Activated T-helper 1 cell treated with anti-CD3 and anti-CD28 coated beads, Interleukin-12 subunit alpha, Interleukin-12 subunit beta, Interleukin-2, Interleukin-4 antibody, amounts not matched to agents 30 ng/mL and 10 ng/mL and 1 ng/mL, durations not matched to agents 14 hours and 24 hours and 36 hours (primary cell): ENCODE data around the gene LTBP1. TPM values are rescaled to one million over a fixed set of nuclear protein-coding genes. Genes with fewer than 3 reads are reported as not detected.

Experiments
- DNase-seq: peaks from one replicate; pipeline ENCODE4 v3.0.0; 2021; ENCODE audit warnings: low spot score
- H3K27ac Mint-ChIP-seq: one replicate; pipeline ENCODE4 v1.8.0; 2021; ENCODE audit warnings: mild to moderate bottlenecking, mixed read lengths
- H3K27me3 Mint-ChIP-seq: one replicate; pipeline ENCODE4 v1.8.0; 2022; ENCODE audit warnings: mild to moderate bottlenecking, moderate library complexity, mixed read lengths; ENCODE audit not compliant: insufficient read depth
- H3K36me3 Mint-ChIP-seq: one replicate; pipeline ENCODE4 v1.8.0; 2021; ENCODE audit warnings: low read depth, mixed read lengths
- H3K4me1 Mint-ChIP-seq: one replicate; pipeline ENCODE4 v1.8.0; 2021; ENCODE audit warnings: low read depth, mixed read lengths
- H3K4me3 Mint-ChIP-seq: one replicate; pipeline ENCODE4 v1.8.0; 2021; ENCODE audit warnings: mild to moderate bottlenecking, moderate library complexity, mixed read lengths
- H3K9me3 Mint-ChIP-seq: one replicate; pipeline ENCODE4 v1.8.0; 2021; ENCODE audit warnings: mixed read lengths
- intact Hi-C: fragments of 100-400 bp; cut with micrococcal nuclease; formaldehyde crosslinking; loops from one replicate; pipeline ENCODE4 v1.15.1; 2024
- total RNA-seq: library from RNA; stranded (reverse); gene quantifications from 2 replicates; pipeline ENCODE4 v1.2.3, GENCODE V29; 2022

Gene LTBP1
- total RNA-seq, 1 donor from 2014 or later: 0.26 TPM

DNA sequence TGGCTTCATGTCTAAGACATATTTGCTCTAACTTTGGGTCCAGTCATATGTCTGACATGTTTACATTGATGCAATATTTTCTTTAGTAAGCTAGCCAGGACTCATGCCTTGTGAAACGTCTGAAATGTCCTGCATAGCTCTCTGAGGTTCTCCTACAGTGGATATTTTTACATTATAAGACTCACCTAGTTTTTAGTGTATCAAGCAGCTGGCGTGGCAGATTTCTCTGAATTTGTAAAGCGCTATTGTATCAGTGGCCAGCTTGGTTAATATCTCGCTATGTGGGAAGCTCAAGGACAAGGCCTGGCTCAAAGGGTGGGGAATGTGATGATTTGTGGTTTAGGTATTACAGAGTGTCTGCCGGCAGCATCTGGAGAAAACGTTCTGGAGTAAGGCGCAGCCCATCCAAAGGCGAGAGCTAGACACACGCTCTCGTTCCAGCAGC is 164.3 kb downstream of the LTBP1 start:
- no peaks in the 10 kb centered on the region for H3K9me3 Mint-ChIP-seq
- H3K36me3 Mint-ChIP-seq: no peaks in the 10 kb centered on the region
- H3K27ac Mint-ChIP-seq: no peak overlapping the region
- no peak overlapping the region for H3K4me3 Mint-ChIP-seq
- no peak for DNase-seq
- peaks cover 2% of the 10 kb centered on the region for H3K27me3 Mint-ChIP-seq
- intact Hi-C loops: no loop called here
- no peaks in the 10 kb centered on the region for H3K4me1 Mint-ChIP-seq

DNA sequence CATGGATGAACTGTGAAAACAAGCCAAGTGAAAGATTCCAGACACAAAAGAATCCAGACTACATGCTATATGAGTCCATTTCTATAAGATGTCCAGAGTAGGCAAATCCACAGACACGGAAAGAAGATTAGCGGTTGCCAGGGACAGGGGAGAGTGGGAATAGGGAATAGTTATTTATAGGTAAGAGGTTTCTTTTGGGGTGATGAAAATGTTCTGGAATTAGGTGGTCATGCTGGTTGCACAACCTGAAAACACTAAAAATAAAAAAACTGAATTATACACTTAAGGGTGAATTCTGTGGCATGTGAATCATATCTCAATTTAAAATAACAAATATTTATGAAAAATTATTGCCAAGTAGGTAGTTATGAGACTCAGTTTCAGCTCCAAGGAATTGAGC is 168.4 kb downstream of the LTBP1 start:
- peaks cover 5% of the 10 kb centered on the region for H3K27me3 Mint-ChIP-seq
- DNase-seq: no peak
- no peaks in the 10 kb centered on the region for H3K4me1 Mint-ChIP-seq
- no peaks in the 10 kb centered on the region for H3K36me3 Mint-ChIP-seq
- H3K4me3 Mint-ChIP-seq: no peak overlapping the region
- no peaks in the 10 kb centered on the region for H3K9me3 Mint-ChIP-seq
- intact Hi-C loops: no loop called here
- H3K27ac Mint-ChIP-seq: no peak overlapping the region

DNA sequence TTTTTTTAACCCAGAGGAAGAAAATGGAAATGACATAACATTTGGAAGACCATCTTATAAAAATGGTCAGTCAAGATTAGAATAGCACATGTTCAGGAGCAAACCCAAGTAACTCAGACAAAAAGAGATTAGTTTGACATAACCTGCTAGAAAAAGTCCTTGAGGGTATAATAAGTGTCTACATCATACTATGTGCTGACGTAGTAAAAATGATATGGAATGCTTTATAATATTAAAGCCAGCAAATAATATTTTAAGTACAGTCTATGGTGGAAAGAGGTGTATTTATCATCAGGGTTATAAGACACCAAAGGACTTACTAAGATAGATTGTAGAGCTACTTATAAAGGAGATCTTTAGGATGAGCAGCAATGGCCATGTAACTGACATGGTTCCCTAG is 169.0 kb downstream of the LTBP1 start:
- no peak overlapping the region for H3K4me3 Mint-ChIP-seq
- no peaks in the 10 kb centered on the region for H3K4me1 Mint-ChIP-seq

DNA sequence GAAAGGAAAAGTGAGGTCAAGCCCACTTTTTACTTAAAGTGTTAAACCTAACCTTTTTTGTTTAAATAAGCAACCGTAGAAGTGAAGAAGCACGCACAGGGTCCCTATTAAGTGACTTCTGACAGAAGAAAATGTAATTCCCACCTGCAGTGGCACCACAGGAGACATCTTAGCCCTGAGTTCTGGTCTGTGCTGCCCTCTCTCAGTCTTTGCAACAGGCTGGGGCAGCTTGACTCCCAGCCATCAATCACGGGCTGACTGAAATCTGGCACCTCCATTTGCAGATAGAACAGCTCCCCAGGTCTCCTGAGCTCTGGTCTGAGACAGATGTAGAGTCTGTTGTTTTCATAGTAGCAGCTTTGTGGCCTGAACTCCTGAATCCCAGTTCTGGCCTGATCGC is 170.0 kb downstream of the LTBP1 start:
- Mint-ChIP-seq H3K27ac (no peak overlapping the region), H3K4me1 (no peaks in the 10 kb centered on the region), H3K27me3 (peaks cover 5% of the 10 kb centered on the region), H3K36me3 (no peaks in the 10 kb centered on the region), H3K4me3 (no peak overlapping the region), H3K9me3 (no peaks in the 10 kb centered on the region)
- DNase-seq: no peak
- intact Hi-C loops: no loop called here

More for the DNA sequence above, 169.0 kb downstream of the LTBP1 start:
- Mint-ChIP-seq H3K27ac (no peak overlapping the region), H3K36me3 (no peaks in the 10 kb centered on the region), H3K27me3 (peaks cover 5% of the 10 kb centered on the region), H3K9me3 (no peaks in the 10 kb centered on the region)
- DNase-seq: no peak
- intact Hi-C loops: no loop called here

DNA sequence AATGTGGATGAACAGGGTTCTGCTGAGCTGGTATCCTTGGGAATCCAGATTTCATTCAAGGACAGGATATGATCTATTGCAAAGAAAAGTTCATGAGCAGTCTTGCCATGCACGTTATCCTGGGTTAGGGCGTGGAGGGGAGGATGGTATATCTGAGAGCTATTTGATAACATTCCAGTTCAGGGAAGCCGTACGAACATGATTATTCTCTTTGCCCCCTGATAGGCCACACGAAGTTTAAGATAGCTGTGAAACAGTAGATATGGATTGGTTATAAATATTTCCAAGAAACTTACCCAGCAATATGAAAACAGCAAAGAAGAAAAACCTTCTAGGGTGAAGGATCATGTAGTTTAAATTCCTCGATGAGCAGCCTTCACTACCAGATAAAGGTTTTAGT is 171.9 kb downstream of the LTBP1 start:
- Mint-ChIP-seq H3K9me3 (no peaks in the 10 kb centered on the region), H3K27me3 (peaks cover 3% of the 10 kb centered on the region), H3K27ac (no peak overlapping the region), H3K4me3 (no peak overlapping the region), H3K36me3 (no peaks in the 10 kb centered on the region), H3K4me1 (no peaks in the 10 kb centered on the region)
- no peak for DNase-seq
- intact Hi-C loops: no loop called here

DNA sequence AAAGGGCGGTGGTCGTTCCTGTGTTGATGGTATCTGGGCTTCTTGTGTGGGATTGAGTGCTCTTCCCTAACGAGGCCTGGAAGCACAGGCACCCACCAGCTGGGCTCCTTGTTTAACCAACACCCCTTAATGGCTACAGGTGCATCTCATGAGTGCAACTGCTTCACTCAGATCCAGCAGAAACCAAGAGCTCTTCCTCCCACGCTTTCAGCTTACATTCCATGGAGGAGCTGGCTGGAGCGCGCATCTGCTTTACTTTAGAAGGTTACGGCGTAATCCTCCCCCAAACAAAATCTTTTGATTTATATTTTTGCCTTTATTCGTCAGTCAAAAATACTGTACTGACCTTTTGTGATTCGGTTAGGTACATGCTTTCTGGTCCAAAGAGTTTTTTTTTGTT is 174.7 kb downstream of the LTBP1 start:
- H3K27ac Mint-ChIP-seq: no peak overlapping the region
- H3K36me3 Mint-ChIP-seq: no peaks in the 10 kb centered on the region
- H3K4me3 Mint-ChIP-seq: no peak overlapping the region
- H3K27me3 Mint-ChIP-seq: peaks cover 3% of the 10 kb centered on the region
- H3K4me1 Mint-ChIP-seq: no peaks in the 10 kb centered on the region
- intact Hi-C loops: no loop called here
- H3K9me3 Mint-ChIP-seq: no peaks in the 10 kb centered on the region
- no peak for DNase-seq

DNA sequence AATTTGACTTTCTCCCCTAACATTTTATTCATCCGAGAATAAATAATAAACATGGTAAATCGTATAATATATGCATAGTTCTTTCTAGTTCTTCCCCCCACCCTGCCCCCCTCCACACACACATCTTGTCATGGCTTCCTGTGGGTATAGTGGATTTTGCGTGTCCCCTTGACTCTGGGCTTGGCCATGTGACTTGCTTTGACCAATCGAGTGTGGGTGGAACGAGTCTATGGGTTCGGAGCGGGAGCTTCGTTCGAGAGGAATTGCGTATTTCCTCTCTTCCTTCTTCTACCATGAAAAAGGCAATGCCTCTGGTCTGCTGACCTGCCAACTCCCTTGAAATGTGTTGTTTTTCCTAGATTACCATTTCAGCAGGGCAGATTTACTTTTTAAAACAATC is 175.2 kb downstream of the LTBP1 start:
- Mint-ChIP-seq H3K9me3 (no peaks in the 10 kb centered on the region), H3K4me3 (no peak overlapping the region), H3K27ac (no peak overlapping the region), H3K27me3 (peaks cover 3% of the 10 kb centered on the region), H3K4me1 (no peaks in the 10 kb centered on the region), H3K36me3 (no peaks in the 10 kb centered on the region)
- intact Hi-C loops: no loop called here
- DNase-seq: no peak

DNA sequence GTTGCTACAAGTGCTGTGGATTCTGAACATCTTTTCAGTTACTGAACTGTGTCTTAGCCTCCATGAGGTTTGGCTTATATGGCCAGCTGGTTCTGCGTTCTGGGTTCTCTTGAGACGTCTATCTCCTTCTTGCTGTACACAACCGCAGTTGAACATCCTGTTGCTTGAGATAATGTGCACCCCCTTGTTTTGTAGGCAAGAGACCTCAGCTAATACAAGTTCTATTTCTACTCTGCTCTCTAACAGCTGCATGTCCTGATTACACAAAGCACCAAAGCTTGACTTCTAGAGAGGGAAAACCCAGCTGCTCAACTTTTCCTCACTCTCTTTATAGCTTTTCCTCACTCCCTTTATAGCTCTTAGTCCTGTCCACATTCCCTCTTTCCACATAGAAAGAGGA is 176.0 kb downstream of the LTBP1 start:
- H3K4me1 Mint-ChIP-seq: no peaks in the 10 kb centered on the region
- H3K27me3 Mint-ChIP-seq: peaks cover 6% of the 10 kb centered on the region
- intact Hi-C loops: no loop called here
- no peaks in the 10 kb centered on the region for H3K9me3 Mint-ChIP-seq
- DNase-seq: no peak
- H3K4me3 Mint-ChIP-seq: no peak overlapping the region
- H3K27ac Mint-ChIP-seq: no peak overlapping the region
- H3K36me3 Mint-ChIP-seq: no peaks in the 10 kb centered on the region

DNA sequence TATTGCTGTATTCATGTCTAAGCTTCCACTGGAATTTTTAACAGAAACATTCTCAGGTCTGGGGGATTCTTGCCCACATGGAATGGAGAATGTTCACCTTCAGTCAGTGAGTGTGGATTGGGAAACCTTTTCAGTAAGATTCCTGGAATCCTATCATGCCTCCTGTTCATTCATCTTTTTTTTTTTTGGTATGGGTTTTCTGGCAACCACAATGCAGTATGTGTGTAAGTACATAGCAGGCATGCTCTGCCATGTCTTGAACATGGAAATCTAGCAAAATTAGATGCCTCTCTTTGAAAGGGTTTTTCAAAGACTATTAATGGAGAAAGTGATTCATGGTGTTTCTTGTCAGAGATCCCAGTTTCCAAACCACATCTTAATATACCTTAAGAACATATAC is 176.5 kb downstream of the LTBP1 start:
- Mint-ChIP-seq H3K27me3 (peaks cover 7% of the 10 kb centered on the region), H3K4me1 (no peaks in the 10 kb centered on the region)

DNA sequence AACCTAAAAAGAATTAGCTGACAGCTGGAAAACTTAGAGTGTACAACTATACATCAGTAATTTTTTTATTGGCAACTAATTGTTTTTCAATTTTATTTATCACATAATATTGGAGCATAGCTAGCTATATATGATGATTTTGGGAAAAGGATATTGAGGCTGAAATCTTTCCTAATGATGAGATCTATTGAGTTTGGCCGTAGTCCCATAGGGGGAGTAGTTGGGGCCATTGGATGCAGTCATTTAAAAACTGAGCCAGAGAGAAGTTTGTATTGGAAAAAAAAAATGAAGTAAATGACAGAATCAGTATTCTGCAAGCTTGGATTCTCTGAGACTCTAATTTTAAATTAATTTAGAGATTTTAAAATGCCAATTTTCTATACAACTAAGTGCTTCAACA is 179.8 kb downstream of the LTBP1 start:
- H3K9me3 Mint-ChIP-seq: no peaks in the 10 kb centered on the region
- H3K27me3 Mint-ChIP-seq: peaks cover 7% of the 10 kb centered on the region
- intact Hi-C loops: no loop called here

More for the DNA sequence above, 176.5 kb downstream of the LTBP1 start:
- Mint-ChIP-seq H3K27ac (no peak overlapping the region), H3K36me3 (no peaks in the 10 kb centered on the region), H3K9me3 (no peaks in the 10 kb centered on the region), H3K4me3 (no peak overlapping the region)
- DNase-seq: no peak
- intact Hi-C loops: no loop called here

DNA sequence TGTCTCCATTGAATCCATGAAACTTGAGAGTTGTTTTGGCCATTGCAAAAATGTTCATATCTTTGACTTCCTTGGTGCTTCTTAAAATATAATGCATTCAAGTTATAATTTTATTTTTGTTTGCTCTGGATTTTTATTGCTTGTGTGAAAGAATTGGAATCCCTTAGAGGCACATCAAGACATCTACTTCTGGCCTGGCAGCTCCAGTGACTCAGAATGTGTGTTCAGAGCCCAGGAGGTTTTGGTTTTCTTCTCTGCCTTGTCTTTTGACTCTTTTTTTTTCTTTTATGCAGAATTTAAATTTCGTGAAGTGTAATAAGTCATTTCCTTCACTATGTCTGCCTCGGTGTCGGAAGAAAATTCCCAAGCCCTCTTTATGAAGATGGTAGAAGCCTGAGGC is 180.2 kb downstream of the LTBP1 start:
- intact Hi-C loops: no loop called here
- DNase-seq: no peak
- no peak overlapping the region for H3K27ac Mint-ChIP-seq

More for the DNA sequence above, 179.8 kb downstream of the LTBP1 start:
- DNase-seq: no peak
- no peaks in the 10 kb centered on the region for H3K36me3 Mint-ChIP-seq
- H3K4me1 Mint-ChIP-seq: no peaks in the 10 kb centered on the region
- no peak overlapping the region for H3K27ac Mint-ChIP-seq
- H3K4me3 Mint-ChIP-seq: no peak overlapping the region

DNA sequence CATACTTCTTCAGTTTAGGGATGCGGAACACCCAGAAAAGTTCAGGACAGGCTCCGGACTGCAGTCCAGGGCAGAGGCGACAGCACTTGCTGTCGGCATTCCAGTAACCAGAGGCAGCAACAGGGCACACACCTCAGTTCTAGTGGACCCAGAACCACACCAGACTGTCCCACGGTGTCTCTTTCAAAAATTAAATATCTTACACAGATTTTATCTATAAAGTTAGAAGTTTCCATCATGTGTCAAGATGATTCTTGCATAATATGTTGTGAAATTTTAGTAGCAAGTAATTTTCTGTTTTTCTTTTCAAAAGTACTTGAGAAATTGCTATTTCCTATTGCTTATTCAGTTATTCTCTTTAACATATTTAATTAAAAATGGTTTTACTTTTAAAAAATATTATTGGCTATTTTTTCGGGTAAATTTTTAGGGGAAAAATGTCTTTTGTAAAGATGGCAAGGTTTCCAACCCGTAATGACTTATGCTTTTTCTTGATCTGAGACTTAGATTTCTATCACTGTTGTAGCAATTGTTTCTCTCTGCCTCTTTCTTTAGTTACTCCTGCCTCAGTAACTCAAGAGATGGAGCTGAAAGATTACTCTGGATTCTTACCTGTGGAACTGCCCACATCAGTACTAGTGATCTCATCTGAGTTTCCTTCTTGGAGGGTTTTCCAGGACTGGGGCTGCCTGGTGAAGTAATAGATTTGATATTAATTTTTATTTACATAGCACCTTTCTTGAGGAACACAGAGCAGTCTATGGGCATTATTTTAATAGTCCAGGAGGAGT is 182.7 kb downstream of the LTBP1 start:
- Mint-ChIP-seq H3K4me1 (no peaks in the 10 kb centered on the region), H3K27me3 (peaks cover 5% of the 10 kb centered on the region), H3K9me3 (no peaks in the 10 kb centered on the region), H3K27ac (no peak overlapping the region), H3K36me3 (no peaks in the 10 kb centered on the region), H3K4me3 (no peak overlapping the region)
- no peak for DNase-seq
- intact Hi-C loops: no loop called here

More for the DNA sequence above, 180.2 kb downstream of the LTBP1 start:
- peaks cover 7% of the 10 kb centered on the region for H3K27me3 Mint-ChIP-seq
- no peak overlapping the region for H3K4me3 Mint-ChIP-seq
- H3K36me3 Mint-ChIP-seq: no peaks in the 10 kb centered on the region
- H3K4me1 Mint-ChIP-seq: no peaks in the 10 kb centered on the region
- no peaks in the 10 kb centered on the region for H3K9me3 Mint-ChIP-seq

DNA sequence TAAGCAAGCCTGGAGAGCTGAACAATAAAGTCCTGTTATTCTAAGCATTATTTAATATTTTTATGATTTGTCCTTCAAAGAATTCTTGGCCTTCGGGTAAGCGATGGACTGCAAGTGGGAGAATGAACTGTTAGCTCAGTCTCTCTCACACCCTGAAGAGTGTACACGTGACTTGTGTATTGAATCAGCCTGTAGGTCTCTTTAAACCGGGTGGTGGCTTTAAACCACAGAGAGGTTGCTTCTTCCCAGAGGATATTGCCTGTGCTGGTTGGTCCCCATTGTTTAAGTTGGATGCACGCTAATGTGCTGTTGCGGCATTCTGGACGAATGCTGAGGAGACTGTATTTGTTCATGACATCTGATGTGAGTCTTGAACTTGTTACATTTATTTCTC is 183.3 kb downstream of the LTBP1 start:
- Mint-ChIP-seq H3K9me3 (no peaks in the 10 kb centered on the region), H3K4me1 (no peaks in the 10 kb centered on the region), H3K4me3 (no peak overlapping the region), H3K36me3 (no peaks in the 10 kb centered on the region), H3K27me3 (peaks cover 5% of the 10 kb centered on the region), H3K27ac (no peak overlapping the region)
- intact Hi-C loops: no loop called here
- no peak for DNase-seq

DNA sequence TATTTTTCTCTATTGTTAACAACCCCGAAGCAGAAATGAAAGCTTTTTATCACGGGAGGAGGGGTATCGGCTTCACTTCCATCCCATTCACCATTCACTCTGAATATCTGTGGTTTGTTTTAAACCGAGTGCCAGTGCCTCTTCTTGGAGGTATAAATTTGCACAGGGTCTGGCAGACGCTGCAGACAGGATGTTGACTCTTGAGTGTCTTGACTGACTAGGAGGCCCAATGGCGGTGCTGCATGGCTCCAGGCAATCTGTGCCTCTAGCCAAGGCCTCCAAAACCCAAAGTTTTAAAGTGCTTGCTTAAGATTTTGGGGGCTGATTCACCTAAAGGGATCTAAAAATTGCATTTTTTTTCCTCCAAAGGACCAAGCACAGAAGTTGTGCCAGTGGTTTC is 183.8 kb downstream of the LTBP1 start:
- no peak overlapping the region for H3K27ac Mint-ChIP-seq
- DNase-seq: no peak
- intact Hi-C loops: no loop called here
- no peak overlapping the region for H3K4me3 Mint-ChIP-seq
- H3K4me1 Mint-ChIP-seq: no peaks in the 10 kb centered on the region
- H3K9me3 Mint-ChIP-seq: no peaks in the 10 kb centered on the region
- H3K27me3 Mint-ChIP-seq: peaks cover 5% of the 10 kb centered on the region
- H3K36me3 Mint-ChIP-seq: no peaks in the 10 kb centered on the region
